ENCODE results near the gene TLR6. TPM values are rescaled to one million over a fixed set of nuclear protein-coding genes. Genes with fewer than 3 reads are reported as not detected.

Gene TLR6
- total and polyA plus RNA-seq, 2 experiments from 2014 or later = 0.12 TPM; not detected in 1

DNA sequence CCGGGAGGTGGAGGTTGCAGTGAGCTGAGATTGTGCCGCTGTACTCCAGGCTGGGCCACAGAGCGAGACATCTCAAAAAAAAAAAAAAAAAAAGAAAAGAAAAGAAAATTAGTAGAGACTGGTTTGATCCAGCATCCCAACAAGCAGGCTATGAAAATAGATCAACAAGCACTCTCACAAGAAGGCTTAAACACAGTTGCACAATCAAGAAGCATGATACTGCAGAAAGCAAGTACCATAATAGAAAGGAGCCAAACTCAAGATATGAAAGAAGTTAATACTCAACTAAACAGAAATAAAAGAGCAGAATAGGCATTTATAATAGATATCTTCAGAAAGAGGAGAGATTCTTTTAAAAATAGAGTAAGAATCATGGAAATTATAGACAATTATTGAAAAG lies 10.6 kb downstream of the TLR6 start:
- H3K27me3 ChIP-seq = no peaks in the 10 kb centered on the region
- H3K9me3 ChIP-seq (ENCODE audit: low read depth) = no peaks in the 10 kb centered on the region
- no peak overlapping the region for H3K4me3 ChIP-seq
- no peaks in the 10 kb centered on the region for H3K4me1 ChIP-seq (ENCODE audit: low read depth)
- H3K27ac ChIP-seq = no peak overlapping the region
- TF ChIP-seq, protein P1, sequence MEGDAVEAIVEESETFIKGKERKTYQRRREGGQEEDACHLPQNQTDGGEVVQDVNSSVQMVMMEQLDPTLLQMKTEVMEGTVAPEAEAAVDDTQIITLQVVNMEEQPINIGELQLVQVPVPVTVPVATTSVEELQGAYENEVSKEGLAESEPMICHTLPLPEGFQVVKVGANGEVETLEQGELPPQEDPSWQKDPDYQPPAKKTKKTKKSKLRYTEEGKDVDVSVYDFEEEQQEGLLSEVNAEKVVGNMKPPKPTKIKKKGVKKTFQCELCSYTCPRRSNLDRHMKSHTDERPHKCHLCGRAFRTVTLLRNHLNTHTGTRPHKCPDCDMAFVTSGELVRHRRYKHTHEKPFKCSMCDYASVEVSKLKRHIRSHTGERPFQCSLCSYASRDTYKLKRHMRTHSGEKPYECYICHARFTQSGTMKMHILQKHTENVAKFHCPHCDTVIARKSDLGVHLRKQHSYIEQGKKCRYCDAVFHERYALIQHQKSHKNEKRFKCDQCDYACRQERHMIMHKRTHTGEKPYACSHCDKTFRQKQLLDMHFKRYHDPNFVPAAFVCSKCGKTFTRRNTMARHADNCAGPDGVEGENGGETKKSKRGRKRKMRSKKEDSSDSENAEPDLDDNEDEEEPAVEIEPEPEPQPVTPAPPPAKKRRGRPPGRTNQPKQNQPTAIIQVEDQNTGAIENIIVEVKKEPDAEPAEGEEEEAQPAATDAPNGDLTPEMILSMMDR (IDR thresholded peaks at IDR 0.05; ENCODE audit: low read depth, low read length) = no peak
- DNase-seq (ENCODE audit: low read depth in 1 of 2, low spot score in 1 of 2) = no peak
- no peaks in the 10 kb centered on the region for H3K36me3 ChIP-seq

- TF ChIP-seq, protein P1 (IDR thresholded peaks at IDR 0.05; ENCODE audit: low read depth, low read length) = no peak
- H3K9me3 ChIP-seq (ENCODE audit: low read depth) = no peaks in the 10 kb centered on the region
- H3K27ac ChIP-seq = no peak overlapping the region
- H3K4me1 ChIP-seq (ENCODE audit: low read depth) = no peaks in the 10 kb centered on the region
- no peaks in the 10 kb centered on the region for H3K36me3 ChIP-seq
- no peak for DNase-seq (ENCODE audit: low read depth in 1 of 2, low spot score in 1 of 2)
- H3K4me3 ChIP-seq = no peak overlapping the region
- no peaks in the 10 kb centered on the region for H3K27me3 ChIP-seq
These were observed 13.6 kb downstream of the TLR6 start for GRCh38 chr4:38842994-38843393.

GRCh38 chr4:38837849-38838248 lies 18.8 kb downstream of the TLR6 start:
- Histone ChIP-seq H3K4me1 (ENCODE audit: low read depth) (no peaks in the 10 kb centered on the region), H3K4me3 (no peak overlapping the region), H3K9me3 (ENCODE audit: low read depth) (no peaks in the 10 kb centered on the region), H3K36me3 (no peaks in the 10 kb centered on the region), H3K27ac (no peak overlapping the region), H3K27me3 (no peaks in the 10 kb centered on the region)
- DNase-seq (ENCODE audit: low read depth in 1 of 2, low spot score in 1 of 2) = peak in 1 of 2 donors; percentile 58
- TF ChIP-seq, protein P1 (IDR thresholded peaks at IDR 0.05; ENCODE audit: low read depth, low read length) = no peak

- Histone ChIP-seq H3K9me3 (ENCODE audit: low read depth) (no peaks in the 10 kb centered on the region), H3K4me1 (ENCODE audit: low read depth) (no peaks in the 10 kb centered on the region), H3K36me3 (no peaks in the 10 kb centered on the region), H3K27me3 (no peaks in the 10 kb centered on the region), H3K27ac (no peak overlapping the region), H3K4me3 (no peak overlapping the region)
- TF ChIP-seq, protein P1 (IDR thresholded peaks at IDR 0.05; ENCODE audit: low read depth, low read length) = no peak
- no peak for DNase-seq (ENCODE audit: low read depth in 1 of 2, low spot score in 1 of 2)
These were observed 19.3 kb downstream of the TLR6 start for GRCh38 chr4:38837334-38837733.

DNA sequence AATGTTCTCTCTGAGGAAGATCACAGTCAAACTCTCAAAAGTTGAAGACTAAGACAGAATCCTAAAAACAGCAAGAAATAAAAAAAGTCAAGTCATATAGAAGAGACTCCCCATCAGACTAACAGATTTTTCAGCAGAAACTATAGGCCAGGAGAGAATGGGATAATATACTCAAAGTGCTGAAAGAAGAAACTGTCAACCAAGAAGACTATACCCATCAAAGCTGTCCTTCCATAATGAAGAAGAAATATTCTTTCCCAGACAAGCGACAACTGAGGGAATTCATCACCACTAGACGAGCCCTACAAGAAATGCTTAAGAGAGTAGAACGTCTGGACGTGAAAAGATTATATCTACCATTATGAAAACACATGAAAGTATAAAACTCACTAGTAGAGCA lies 22.0 kb downstream of the TLR6 start:
- Histone ChIP-seq H3K27me3 (no peaks in the 10 kb centered on the region), H3K36me3 (no peaks in the 10 kb centered on the region), H3K4me1 (ENCODE audit: low read depth) (no peaks in the 10 kb centered on the region), H3K4me3 (no peak overlapping the region), H3K27ac (no peak overlapping the region), H3K9me3 (ENCODE audit: low read depth) (no peaks in the 10 kb centered on the region)
- TF ChIP-seq, protein P1 (IDR thresholded peaks at IDR 0.05; ENCODE audit: low read depth, low read length) = no peak
- DNase-seq (ENCODE audit: low read depth in 1 of 2, low spot score in 1 of 2) = no peak
